HUES64 (cell line): ENCODE data around the gene AFAP1L2.

Experiments used
- H3K27ac ChIP-seq: 2 replicates; pipeline ENCODE4 v1.7.0; 2013; ENCODE audit warnings: low read depth, low read length, inconsistent platforms
- H3K27me3 ChIP-seq: 2 replicates; pipeline ENCODE4 v1.6.1; 2013; ENCODE audit warnings: mild to moderate bottlenecking, low read length; ENCODE audit not compliant: insufficient read depth
- H3K36me3 ChIP-seq: 2 replicates; pipeline ENCODE4 v1.6.1; 2013; ENCODE audit warnings: mild to moderate bottlenecking, low read length; ENCODE audit not compliant: insufficient read depth
- H3K4me1 ChIP-seq: 2 replicates; pipeline ENCODE4 v1.6.1; 2013; ENCODE audit warnings: mild to moderate bottlenecking, low read length, moderate library complexity; ENCODE audit not compliant: insufficient read depth
- H3K4me3 ChIP-seq: 2 replicates; pipeline ENCODE4 v1.5.1; 2013; ENCODE audit warnings: mild to moderate bottlenecking, low read length, moderate library complexity
- H3K9ac ChIP-seq: 2 replicates; pipeline ENCODE4 v1.6.1; 2013; ENCODE audit warnings: mild to moderate bottlenecking, low read depth, low read length
- H3K9me3 ChIP-seq: 2 replicates; pipeline ENCODE4 v1.6.1; 2013; ENCODE audit warnings: low read depth, low read length; ENCODE audit not compliant: insufficient read depth
- WGBS: fragments of 150-250, 120-280 bp; methylation state at CpG from one replicate; pipeline ENCODE4 v1.1.7; 2013; ENCODE audit warnings: missing lambda C conversion rate; 5-methylcytosine and 5-hydroxymethylcytosine counted together

Gene AFAP1L2

GRCh38 chr10:114329634-114330365, 74.5 kb downstream of the AFAP1L2 start:
- Histone ChIP-seq H3K27me3 (no peaks in the 10 kb centered on the region), H3K36me3 (no peaks in the 10 kb centered on the region), H3K9me3 (no peaks in the 10 kb centered on the region), H3K4me3 (no peak overlapping the region), H3K27ac (no peak overlapping the region), H3K4me1 (no peaks in the 10 kb centered on the region), H3K9ac (no peak overlapping the region)
- 80% methylated on average over 10 of the region's 10 CpGs for WGBS

- no peaks in the 10 kb centered on the region for H3K9me3 ChIP-seq
- H3K9ac ChIP-seq = no peak overlapping the region
- no peaks in the 10 kb centered on the region for H3K27me3 ChIP-seq
- no peaks in the 10 kb centered on the region for H3K36me3 ChIP-seq
- no peak overlapping the region for H3K27ac ChIP-seq
- WGBS = 88% methylated on average over 6 of the region's 6 CpGs
- H3K4me3 ChIP-seq = no peak overlapping the region
- H3K4me1 ChIP-seq = no peaks in the 10 kb centered on the region
These were observed 75.4 kb downstream of the AFAP1L2 start for GRCh38 chr10:114328874-114329273.

- H3K4me3 ChIP-seq = no peak overlapping the region
- 74% methylated on average over 6 of the region's 6 CpGs for WGBS
These were observed 75.9 kb downstream of the AFAP1L2 start for GRCh38 chr10:114328441-114328812.

GRCh38 chr10:114327537-114328440, 76.5 kb downstream of the AFAP1L2 start:
- WGBS = 95% methylated on average over 15 of the region's 15 CpGs
- Histone ChIP-seq H3K4me1 (no peaks in the 10 kb centered on the region), H3K27ac (no peak overlapping the region), H3K36me3 (no peaks in the 10 kb centered on the region), H3K9ac (no peak overlapping the region), H3K4me3 (no peak overlapping the region), H3K9me3 (no peaks in the 10 kb centered on the region), H3K27me3 (no peaks in the 10 kb centered on the region)

More at GRCh38 chr10:114328441-114328812, 75.9 kb downstream of the AFAP1L2 start:
- Histone ChIP-seq H3K4me1 (no peaks in the 10 kb centered on the region), H3K9ac (no peak overlapping the region), H3K27me3 (no peaks in the 10 kb centered on the region), H3K27ac (no peak overlapping the region), H3K9me3 (no peaks in the 10 kb centered on the region), H3K36me3 (no peaks in the 10 kb centered on the region)

GRCh38 chr10:114326795-114327194, 77.5 kb downstream of the AFAP1L2 start:
- no peak overlapping the region for H3K4me3 ChIP-seq
- H3K36me3 ChIP-seq = no peaks in the 10 kb centered on the region
- H3K4me1 ChIP-seq = no peaks in the 10 kb centered on the region
- H3K9me3 ChIP-seq = no peaks in the 10 kb centered on the region
- 93% methylated on average over 1 of the region's 2 CpGs for WGBS
- H3K27me3 ChIP-seq = no peaks in the 10 kb centered on the region
- H3K9ac ChIP-seq = no peak overlapping the region
- H3K27ac ChIP-seq = no peak overlapping the region

- Histone ChIP-seq H3K27ac (no peak overlapping the region), H3K4me3 (no peak overlapping the region), H3K4me1 (peaks cover 9% of the 10 kb centered on the region; the same call in 1 of the 2 replicates), H3K9ac (no peak overlapping the region), H3K9me3 (no peaks in the 10 kb centered on the region), H3K36me3 (no peaks in the 10 kb centered on the region), H3K27me3 (no peaks in the 10 kb centered on the region)
- 89% methylated on average over 5 of the region's 5 CpGs for WGBS
These were observed 81.3 kb downstream of the AFAP1L2 start for GRCh38 chr10:114323023-114323422.

- no peak overlapping the region for H3K27ac ChIP-seq
- H3K27me3 ChIP-seq = no peaks in the 10 kb centered on the region
These were observed 82.0 kb downstream of the AFAP1L2 start for GRCh38 chr10:114322344-114322743.

GRCh38 chr10:114320249-114321116, 83.8 kb downstream of the AFAP1L2 start:
- no peaks in the 10 kb centered on the region for H3K36me3 ChIP-seq
- H3K4me1 ChIP-seq = peaks cover 9% of the 10 kb centered on the region; the same call in 1 of the 2 replicates
- H3K9ac ChIP-seq = no peak overlapping the region
- no peaks in the 10 kb centered on the region for H3K27me3 ChIP-seq
- no peaks in the 10 kb centered on the region for H3K9me3 ChIP-seq
- 68% methylated on average over 22 of the region's 23 CpGs for WGBS
- no peak overlapping the region for H3K4me3 ChIP-seq
- no peak overlapping the region for H3K27ac ChIP-seq

More at GRCh38 chr10:114322344-114322743, 82.0 kb downstream of the AFAP1L2 start:
- H3K9ac ChIP-seq = no peak overlapping the region
- WGBS = 89% methylated on average over 5 of the region's 5 CpGs
- H3K4me1 ChIP-seq = peaks cover 9% of the 10 kb centered on the region; the same call in 1 of the 2 replicates
- no peaks in the 10 kb centered on the region for H3K36me3 ChIP-seq
- H3K9me3 ChIP-seq = no peaks in the 10 kb centered on the region
- H3K4me3 ChIP-seq = no peak overlapping the region

GRCh38 chr10:114319406-114320248, 84.7 kb downstream of the AFAP1L2 start:
- Histone ChIP-seq H3K27me3 (no peaks in the 10 kb centered on the region), H3K36me3 (no peaks in the 10 kb centered on the region), H3K27ac (no peak overlapping the region), H3K9ac (no peak overlapping the region), H3K4me1 (peaks cover 9% of the 10 kb centered on the region; the same call in 1 of the 2 replicates), H3K4me3 (no peak overlapping the region), H3K9me3 (no peaks in the 10 kb centered on the region)
- WGBS = 90% methylated on average over 18 of the region's 18 CpGs

GRCh38 chr10:114316744-114317143, 87.6 kb downstream of the AFAP1L2 start:
- no peak overlapping the region for H3K9ac ChIP-seq
- WGBS = 77% methylated on average over 5 of the region's 5 CpGs
- no peak overlapping the region for H3K27ac ChIP-seq
- no peak overlapping the region for H3K4me3 ChIP-seq
- H3K4me1 ChIP-seq = peaks cover 9% of the 10 kb centered on the region; the same call in 1 of the 2 replicates
- H3K27me3 ChIP-seq = no peaks in the 10 kb centered on the region
- H3K9me3 ChIP-seq = no peaks in the 10 kb centered on the region
- no peaks in the 10 kb centered on the region for H3K36me3 ChIP-seq
